ENCODE measurements around the gene GREB1L.
"Not testable (repeated sequence)": the region's sequence is repeated elsewhere in the genome, so short reads cannot be mapped to it uniquely, and the experiment has no call there.

Gene GREB1L

DNA sequence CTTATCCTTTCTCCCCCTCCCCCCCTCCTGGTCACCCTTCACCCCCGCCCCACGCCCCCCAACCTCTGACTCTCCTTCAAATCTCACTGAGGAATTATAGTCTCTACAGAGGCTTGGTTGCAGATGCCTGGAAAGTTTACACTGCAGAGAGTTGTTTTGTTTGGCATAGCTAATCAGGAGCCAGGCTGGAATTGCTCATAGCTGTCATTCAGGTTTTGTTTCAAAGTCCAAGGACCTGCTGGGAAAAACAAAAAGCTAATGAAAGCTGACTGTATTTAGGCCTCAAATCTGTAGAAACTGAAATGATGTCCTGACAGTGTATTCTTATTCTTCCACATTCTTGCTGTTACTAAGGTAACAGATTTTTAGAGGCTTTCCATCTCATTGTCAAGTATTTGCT is 22.6 kb downstream of the GREB1L start:
- DNase-seq (no peak), ATAC-seq (no peak)

DNA sequence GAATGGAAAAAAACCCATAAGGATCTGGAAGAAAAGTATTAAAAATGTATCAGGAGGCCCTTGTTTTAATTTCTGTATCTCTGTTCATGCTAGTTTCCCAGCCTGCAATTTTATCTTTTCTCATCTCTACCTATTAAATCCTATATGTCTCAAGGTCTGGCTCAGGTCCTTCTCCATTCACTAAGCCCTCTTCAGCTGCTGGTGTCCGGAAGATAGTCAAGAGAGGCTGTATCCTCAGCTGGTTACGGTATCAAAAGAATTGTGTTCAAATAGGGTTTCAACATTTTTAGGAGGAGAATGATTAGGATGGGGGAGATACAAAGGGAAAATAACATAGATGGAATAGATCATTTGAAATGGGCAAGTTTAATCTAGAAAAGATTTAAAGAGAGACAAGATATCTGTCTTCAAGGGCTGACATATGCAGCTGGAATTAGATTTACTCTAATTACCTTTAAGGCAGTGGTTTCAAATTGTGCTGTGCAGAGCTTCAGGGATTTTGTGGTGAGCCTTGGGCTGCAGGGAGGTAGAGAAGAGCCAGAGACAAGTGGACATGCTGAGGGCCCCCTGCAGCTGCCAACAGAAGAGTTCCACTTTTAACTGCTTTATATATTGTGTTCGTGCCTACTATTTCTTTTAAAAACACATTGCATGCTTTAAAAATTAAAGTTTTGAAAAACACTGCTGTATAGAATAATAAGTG is 24.1 kb downstream of the GREB1L start:
- DNase-seq = no peak
- no peak for ATAC-seq

DNA sequence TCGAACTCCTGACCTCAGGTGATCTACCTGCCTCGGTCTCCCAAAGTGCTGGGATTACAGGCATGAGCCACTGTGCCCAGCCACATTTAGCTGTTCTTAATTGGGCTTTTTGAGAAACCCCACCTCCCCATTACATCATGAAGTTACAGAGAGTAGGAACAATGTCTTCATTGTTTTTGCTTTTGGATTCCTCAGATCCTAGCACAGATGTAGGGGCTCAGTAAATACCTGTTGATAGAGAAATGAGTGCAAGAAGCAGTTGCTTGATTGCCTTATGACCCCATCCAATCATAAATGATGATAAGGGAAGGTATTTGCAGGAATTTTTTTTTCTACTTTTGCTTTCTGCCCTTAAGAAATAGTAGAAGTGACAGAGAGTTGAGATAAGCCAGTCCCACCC is 25.4 kb downstream of the GREB1L start:
- DNase-seq (no peak), ATAC-seq (no peak)

DNA sequence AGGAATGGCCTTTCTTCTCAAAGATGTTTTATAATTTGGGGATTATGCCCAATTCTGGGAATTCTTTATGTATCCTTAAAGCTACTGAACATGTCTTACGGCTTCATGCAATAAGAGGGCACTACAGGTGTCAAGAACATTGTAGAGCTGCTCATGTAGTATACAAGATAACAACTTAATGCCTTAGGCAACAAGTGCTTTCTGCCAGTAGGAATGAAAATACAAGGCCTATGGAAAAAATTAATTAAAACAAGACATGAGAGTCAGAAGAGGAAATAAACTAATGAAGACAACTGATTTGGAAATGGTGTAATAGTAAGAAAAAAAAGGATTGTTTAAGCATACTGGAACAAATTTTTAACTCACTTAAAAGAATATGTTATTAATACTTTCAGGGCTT is 27.3 kb downstream of the GREB1L start:
- DNase-seq (no peak), ATAC-seq (no peak)

DNA sequence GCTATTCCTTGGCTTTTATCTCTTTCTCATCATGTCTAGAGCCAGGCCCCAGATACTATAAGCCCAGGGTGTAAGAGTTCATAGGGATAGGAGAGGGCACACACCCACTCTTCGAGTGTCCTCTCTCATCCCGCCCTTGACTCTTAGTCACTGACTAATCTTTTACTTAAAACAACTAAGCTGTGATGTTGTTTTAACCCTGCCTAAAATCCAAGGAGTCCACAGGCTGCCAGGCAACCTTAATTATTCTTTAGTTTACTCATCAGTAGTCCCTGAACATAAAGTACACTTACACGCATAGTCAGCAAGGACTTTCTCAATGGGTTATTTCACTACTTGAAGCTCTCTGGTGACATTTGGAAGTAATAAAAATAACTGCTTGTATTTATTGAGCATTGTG is 28.4 kb downstream of the GREB1L start:
- ATAC-seq (no peak), DNase-seq (no peak)

DNA sequence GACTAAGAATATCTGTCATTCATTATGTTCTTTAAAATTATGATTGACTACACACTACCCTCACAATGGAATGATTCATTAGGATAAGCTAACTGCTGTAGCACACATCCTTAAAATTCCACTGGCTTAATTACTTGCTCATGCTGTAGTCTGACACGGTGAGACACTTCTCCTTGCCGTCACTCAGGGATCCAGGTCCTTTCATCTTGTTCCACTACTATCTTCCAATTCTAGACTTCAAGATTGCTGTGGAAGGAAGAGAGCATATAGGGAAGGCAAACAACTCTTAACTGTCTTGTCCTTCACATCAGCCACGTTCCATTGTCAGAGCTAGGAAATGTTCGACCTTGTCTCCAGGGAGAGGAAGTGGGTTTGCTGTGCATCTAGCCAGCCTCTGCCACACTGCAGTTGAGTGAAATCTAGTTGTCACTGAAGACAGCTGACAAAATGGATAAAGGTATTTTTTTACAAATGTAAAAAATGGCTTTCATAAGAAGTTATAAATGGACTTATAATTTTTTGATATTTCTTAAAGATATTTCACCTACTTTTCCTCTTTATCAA is 30.1 kb downstream of the GREB1L start:
- ATAC-seq (no peak), DNase-seq (no peak)

DNA sequence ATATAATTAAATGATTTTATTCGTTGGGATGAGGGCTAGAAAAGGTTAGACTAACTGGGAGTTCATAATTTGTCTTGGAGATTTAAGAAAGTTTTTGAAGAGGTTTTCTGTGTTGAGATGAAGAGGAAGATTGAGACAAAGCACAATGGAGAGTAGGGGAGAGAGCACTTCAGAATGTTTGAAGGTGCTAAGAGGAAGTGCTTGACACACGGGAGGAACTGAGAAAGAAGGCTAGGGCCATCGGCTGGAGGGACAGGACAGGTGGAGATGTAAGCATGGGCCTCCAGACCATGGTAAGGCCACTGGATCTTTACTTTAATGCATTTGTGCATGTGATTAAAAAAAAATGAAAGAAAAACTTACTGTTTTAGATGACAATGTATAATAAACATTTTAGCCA is 31.5 kb downstream of the GREB1L start:
- no peak for ATAC-seq
- no peak for DNase-seq

DNA sequence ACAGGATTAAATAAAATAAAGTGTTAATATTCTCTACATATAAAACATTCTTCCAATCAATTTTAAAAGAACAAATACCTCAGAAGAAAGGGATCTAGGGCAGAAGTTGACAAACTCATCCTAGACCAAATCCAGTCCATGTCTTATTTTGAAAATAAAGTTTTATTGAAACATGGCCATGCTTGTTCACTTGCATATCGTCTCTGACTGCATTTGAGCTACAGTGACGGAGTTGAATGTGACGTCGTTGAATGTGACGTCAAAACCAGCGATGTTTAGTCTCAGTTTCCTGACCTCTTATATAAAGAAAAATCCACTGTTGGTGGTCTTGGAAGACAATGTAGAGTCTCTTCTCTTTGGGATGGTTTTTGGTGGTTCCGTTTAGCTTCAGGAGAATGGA is 33.6 kb downstream of the GREB1L start:
- DNase-seq = no peak
- no peak for ATAC-seq

DNA sequence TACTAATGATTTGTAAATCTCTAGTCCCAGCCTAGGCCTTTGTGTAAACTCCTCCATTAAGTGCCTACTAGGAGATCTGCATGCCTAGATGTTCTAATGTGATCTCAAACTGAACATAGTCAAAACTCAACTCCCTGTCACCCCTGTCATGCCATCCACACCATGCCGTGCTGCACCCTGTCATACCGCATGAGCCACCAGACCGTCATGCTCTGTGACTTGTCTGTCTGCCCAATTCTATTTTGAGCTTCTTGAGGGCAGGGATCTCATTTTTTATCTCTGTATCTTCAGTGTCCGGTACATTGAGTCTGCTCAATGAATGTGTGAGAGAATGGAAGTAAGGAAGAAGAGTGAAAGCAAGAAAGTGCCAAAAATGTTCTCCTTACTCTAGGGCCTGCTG is 35.5 kb downstream of the GREB1L start:
- ATAC-seq = no peak
- no peak for DNase-seq

DNA sequence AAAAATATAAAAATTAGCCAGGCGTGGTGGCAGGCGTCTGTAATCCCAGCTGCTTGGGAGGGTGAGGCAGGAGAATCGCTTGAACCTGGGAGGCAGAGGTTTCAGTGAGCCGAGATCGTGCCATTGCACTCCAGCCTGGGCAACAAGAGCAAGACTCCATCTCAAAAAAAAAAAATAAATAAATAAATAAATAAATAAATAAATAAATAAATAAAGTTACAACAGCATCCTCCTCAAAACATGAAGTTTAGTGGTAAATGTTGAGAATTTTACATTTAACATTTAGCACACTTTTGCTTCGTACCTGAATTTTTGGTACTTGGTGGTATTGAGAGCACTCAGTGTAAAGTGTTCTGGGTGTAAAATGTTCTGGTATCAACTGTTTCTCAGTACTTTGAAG is 36.2 kb downstream of the GREB1L start:
- not testable (repeated sequence) for ATAC-seq, DNase-seq

DNA sequence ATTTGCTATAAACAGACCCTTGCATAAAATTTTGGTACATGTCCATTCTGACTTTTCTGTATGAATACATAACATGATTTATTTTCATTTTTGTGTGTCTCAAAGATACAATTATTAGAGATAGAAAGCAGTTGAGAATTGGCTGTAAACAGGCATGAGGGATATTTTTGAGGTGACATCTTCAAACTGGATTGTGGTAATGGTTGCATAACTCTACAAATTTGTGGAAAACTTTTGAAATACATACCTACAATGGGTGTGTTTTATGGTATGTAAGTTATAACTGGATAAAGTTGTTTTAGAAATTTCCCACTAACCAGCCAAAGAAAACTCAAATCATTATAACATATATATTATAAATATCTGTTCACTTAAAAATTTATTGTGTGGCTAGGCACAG is 39.6 kb downstream of the GREB1L start:
- no peak for DNase-seq
- no peak for ATAC-seq

DNA sequence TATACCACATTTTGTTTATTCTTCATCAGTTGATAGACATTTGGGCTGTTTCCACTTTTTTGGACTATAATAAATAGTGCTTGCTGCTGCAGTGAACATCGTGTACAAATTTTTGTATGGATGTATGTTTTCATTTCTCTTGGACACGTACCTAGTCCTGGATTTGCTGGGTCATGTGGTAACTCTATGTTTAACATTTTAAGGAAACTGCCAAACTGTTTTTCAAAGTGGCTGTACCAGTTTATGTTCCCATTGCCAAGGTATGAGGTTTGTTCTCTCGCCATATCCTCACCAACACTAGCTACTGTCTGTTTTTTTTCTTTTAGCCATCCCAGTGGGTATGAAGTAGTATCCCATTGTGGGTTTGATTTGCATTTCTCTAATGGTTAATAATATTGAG is 42.5 kb downstream of the GREB1L start:
- DNase-seq (no peak), ATAC-seq (no peak)

DNA sequence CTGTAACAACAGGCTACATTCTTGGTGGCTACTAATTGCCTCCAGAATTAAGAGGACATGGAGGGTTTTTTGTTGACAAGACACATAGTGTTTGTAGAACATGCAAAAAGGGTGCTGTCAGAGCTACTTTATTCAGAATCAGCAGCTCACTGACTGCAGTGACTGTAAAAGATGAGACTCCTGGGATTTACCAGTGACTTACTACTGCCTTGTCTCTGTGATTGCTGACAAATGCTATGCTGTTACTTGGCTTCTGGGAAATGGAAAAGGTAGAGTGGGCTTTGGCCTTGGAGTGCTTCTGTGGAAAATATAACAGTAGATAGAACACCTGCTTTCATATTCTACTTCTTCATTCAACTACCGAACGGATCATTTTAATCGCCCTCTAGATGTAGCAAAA is 47.8 kb downstream of the GREB1L start:
- ATAC-seq (no peak), DNase-seq (no peak)

DNA sequence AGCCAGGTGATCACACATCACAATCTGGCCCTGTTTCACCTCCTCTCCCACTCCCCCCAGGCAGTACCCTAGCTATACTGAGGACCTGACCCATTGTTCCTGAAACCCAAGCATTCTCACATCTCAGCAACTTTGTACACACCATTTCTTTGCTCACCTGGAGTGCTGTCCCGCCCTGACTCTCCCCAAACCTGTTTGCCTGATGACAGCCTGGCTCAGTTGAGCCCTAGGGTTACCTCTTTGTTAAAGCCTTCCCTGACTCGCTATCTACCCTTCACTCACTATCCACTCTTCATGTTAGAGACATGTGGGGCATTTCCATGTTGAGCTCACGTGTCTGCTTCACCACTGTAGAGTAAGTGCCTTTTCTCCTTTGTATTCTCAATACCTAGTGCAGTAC is 49.1 kb downstream of the GREB1L start:
- ATAC-seq (no peak), DNase-seq (no peak)

DNA sequence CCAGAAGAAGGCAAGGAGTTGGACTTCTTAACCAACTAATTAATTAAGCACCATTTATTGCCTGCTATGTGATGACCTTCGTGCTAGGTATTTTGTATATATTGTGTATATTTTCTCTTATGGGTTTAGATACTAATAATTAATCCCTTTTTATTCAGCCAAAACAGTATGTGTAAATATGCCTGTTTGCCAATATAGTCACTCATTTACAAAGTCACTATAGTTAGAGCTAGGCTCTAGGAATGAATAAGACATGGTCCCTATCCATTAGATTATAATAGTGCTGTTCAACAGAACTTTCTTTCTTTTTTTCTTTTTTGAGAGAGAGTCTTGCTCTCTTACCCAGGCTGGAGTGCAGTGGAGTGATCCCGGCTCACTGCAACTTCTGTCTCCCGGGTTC is 51.4 kb downstream of the GREB1L start:
- no peak for ATAC-seq
- no peak for DNase-seq

DNA sequence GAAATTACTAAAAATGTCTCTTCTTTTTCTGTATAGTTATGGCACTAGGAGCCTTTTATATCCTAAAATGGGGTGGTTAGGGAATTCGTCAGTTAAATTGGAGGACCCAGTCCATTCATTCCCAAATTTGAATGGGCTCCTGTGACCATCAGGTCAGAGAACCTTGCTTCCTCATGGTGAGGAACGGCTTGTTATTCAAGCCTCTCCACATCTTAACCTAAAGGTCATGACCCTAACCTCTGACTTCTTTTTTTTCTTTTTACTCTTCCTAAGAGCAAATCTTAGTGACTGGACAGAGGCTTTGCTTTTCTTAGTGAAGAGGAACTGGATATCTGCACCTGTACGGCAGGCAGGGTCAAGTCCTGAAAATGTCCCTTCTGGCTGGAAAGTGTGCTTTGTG is 53.1 kb downstream of the GREB1L start:
- DNase-seq (no peak), ATAC-seq (no peak)

DNA sequence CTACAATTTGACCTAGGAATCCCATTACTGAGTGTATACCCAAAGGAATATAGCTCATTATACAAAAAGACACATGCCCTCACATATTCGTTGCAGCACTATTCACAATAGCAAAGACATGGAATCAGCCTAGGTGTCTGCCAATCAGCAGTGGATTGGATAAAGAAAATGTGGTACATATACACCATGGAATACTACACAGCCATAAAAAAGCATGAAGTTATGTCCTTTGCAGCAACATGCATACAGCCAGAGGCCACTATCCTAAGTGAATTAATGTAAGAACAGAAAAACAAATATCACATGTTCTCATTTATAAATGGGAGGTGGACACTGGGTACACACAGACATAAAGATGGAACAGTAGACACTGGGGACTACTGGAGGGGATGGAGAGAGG is 54.0 kb downstream of the GREB1L start:
- no peak for ATAC-seq
- no peak for DNase-seq

DNA sequence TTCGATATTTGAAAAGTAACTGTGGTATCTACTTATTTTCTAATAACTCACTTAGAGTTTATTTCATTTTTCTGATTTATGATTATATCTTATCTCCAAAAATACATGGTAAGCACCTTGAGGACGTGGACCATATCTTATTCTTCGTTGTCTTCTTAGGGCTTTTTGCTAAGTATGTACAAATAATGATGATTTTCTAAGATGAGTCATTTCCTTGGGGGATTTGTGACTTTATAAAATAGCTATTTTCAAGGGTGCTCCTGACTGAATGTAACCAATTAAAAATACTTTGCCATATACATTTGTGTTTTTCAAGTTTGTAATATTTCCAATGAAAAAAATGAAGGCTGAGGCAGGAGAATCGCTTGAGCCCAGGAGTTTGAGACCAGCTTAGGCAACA is 56.3 kb downstream of the GREB1L start:
- DNase-seq (no peak), ATAC-seq (no peak)

DNA sequence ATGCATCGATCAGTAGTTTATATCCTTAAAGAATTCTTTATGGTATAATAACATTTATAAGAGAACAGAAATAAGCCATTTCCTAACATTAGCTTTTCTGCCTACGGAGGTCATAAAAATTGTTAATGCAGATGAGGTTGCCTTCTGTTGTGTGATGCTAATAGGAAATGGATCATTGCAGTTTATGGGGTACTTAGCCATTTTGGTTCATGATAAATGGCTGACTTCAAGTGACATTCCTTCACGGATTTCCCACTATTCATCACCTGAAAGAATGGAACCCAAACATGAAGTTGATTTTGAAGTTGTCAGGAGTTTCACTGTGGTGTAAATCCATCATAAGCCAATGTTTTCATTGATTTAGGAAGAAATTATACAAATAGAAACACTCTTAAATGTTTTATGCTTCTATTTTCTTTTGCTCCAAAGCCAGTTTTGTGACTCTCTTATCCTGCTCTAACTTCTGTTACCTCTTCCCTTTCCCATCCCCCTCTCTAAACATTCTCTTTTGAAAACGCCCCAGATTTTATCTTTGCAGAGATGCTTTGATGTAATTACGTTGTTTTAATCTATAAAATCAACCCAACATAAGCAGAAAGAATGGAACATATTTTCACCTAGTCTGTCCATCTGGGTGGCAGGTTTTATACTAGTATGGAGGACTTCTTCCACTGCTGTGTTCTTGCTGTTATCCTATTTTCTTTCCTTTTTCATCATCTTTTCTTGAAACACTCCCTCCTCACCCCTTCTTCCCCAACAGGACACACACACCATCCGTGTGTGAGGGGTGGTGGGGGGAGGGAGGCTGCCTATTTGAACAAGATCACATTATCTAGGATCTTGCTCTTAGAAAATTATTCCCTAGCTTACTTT is 58.2 kb downstream of the GREB1L start:
- ATAC-seq (no peak), DNase-seq (no peak)

DNA sequence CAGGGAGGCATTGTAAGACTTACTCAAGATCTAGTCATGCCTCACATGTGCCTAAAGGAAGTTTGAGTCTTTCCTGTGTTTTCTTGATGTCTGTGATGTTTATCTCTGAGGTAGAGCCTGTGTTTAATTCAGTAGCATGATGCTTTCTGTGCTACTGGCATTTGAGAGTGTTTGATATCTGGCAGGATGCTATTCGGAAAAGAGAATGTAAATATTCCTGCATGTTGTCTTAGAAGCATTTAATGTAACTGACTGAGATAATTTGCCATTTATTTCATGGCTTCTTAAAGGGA is 58.8 kb downstream of the GREB1L start:
- no peak for DNase-seq

DNA sequence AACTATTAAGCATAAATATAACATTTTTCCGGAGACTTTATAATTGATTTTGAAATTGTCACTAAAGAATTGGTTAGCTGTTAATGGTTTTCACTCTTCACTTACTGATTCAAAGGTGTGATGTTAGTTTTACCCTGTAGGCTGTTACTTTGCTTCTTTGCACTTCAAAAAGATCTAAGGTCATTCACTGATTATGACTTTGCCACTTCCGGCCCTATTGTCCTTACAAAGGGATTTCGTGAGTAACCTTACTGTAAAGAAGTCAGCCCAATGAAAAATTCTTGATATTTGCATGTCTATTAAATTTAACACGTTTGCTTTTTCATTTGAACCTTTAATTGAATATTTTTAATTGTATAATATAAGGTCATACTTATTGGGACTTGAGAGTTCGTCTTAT is 61.4 kb downstream of the GREB1L start:
- no peak for DNase-seq
- ATAC-seq = no peak

More for the DNA sequence above, 58.8 kb downstream of the GREB1L start:
- no peak for ATAC-seq

DNA sequence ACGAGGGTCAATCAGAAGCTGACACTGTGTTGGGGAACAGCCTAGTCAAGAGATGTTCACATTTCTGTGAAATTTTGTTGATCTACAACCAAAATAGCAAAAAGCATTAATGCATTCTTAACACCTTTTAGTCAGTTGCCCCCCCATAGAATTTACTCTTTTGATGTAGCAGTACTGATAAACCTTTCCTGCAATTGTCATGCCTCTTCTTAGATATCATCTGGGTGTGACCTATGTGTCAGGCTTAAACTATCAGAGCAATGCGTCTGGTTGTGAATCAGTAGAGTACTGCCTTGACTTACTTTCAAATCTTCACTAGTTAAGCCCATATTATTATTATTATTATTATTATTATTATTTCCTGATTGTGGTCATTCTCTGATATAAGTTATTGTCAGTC is 61.9 kb downstream of the GREB1L start:
- DNase-seq = no peak
- no peak for ATAC-seq

DNA sequence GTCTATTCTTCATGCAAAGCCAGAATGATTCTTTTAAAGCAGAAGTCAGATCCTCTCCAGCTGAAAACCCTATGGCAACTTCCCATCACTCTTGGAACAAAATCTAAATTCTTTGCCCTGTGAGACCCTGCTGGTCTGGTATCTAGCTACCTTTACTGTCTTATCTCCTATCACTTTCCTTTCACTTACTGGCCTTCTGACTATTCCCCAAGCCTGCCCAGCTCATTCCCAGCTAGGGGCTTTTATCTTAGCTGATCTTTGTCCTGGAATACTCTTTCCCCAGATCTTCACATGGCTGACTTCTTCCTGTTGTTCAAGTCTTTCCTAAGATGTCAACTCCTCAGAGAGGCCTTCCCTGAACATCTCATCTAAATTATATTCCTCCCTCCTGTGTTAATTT is 63.6 kb downstream of the GREB1L start:
- DNase-seq = no peak
- ATAC-seq = no peak

DNA sequence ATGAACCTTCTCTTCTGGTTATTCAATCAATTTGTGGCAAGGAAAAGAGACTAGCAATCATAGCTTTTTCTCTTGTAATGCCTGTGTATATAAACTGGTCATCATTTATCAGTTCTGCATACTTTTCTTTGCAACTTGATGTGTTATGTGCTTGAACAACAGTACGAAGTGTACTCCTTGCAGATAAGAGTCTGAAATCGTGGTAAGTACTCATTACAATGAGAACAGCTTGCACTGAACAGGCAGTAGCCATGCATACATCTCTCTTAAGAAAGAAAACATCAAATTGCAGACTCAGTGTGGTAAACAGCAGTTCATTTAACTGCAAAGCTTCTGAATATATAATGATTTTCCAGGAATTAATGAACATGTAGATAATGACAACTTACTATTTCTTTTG is 64.3 kb downstream of the GREB1L start:
- DNase-seq = no peak
- no peak for ATAC-seq
